ENCODE measurements around the gene FKBP1A.
"Not testable (repeated sequence)": the region's sequence is repeated elsewhere in the genome, so short reads cannot be mapped to it uniquely, and the experiment has no call there.

- TF ChIP-seq, protein P1, sequence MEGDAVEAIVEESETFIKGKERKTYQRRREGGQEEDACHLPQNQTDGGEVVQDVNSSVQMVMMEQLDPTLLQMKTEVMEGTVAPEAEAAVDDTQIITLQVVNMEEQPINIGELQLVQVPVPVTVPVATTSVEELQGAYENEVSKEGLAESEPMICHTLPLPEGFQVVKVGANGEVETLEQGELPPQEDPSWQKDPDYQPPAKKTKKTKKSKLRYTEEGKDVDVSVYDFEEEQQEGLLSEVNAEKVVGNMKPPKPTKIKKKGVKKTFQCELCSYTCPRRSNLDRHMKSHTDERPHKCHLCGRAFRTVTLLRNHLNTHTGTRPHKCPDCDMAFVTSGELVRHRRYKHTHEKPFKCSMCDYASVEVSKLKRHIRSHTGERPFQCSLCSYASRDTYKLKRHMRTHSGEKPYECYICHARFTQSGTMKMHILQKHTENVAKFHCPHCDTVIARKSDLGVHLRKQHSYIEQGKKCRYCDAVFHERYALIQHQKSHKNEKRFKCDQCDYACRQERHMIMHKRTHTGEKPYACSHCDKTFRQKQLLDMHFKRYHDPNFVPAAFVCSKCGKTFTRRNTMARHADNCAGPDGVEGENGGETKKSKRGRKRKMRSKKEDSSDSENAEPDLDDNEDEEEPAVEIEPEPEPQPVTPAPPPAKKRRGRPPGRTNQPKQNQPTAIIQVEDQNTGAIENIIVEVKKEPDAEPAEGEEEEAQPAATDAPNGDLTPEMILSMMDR (IDR thresholded peaks at IDR 0.05; ENCODE audit: low read depth, low read length), result not testable (repeated sequence)
- TF ChIP-seq MAX, MYC (IDR thresholded peaks at IDR 0.05; ENCODE audit: low read depth, low read length): not testable (repeated sequence)
These were observed 49.3 kb downstream of the FKBP1A start for GRCh38 chr20:1343446-1344124.
